ENCODE data around the gene ABCF1. TPM values are rescaled to one million over a fixed set of nuclear protein-coding genes. Genes with fewer than 3 reads are reported as not detected.

Gene ABCF1
- total RNA-seq, 1 experiment from 2014 or later: 63.9 TPM

GRCh38 chr6:30599625-30600324, 28.5 kb downstream of the ABCF1 start:
- TF ChIP-seq CTCF (IDR thresholded peaks at IDR 0.05; ENCODE audit: unreplicated experiment): no peak
- no TSS peak for BruUV-seq (replicated peaks)
- intact Hi-C loops (cut with micrococcal nuclease): no loop called here
- POLR2A ChIA-PET: interaction anchor here (0.7 to 7.3 kb wide), 8 partner anchors 9 to 114 kb away, joined by 3 to 107 read pairs (median 4); partner anchors contain the start of genes MRPS18B and PPP1R10
- CTCF ChIA-PET: interaction anchor here (0.6 to 2.4 kb wide), 4 partner anchors 10 to 172 kb away, joined by 3 to 8 read pairs (median 4); no protein-coding TSS in a partner anchor
- Mint-ChIP-seq H3K4me1 (ENCODE audit: insufficient read depth, unreplicated experiment) (no peaks in the 10 kb centered on the region), H3K36me3 (ENCODE audit: insufficient read depth, unreplicated experiment) (peaks cover 80% of the 10 kb centered on the region), H3K4me3 (ENCODE audit: unreplicated experiment) (no peak overlapping the region), H3K27me3 (ENCODE audit: insufficient read depth, unreplicated experiment) (no peaks in the 10 kb centered on the region), H3K9me3 (ENCODE audit: unreplicated experiment) (no peaks in the 10 kb centered on the region), H3K27ac (ENCODE audit: low read depth, unreplicated experiment) (no peak overlapping the region)
- peak; percentile 12 for DNase-seq (ENCODE audit: unreplicated experiment)

GRCh38 chr6:30600451-30600961, 29.3 kb downstream of the ABCF1 start:
- TF ChIP-seq CTCF (IDR thresholded peaks at IDR 0.05; ENCODE audit: unreplicated experiment): no peak
- POLR2A ChIA-PET: interaction anchor here (0.7 to 7.3 kb wide), 7 partner anchors 10 to 115 kb away, joined by 3 to 107 read pairs (median 11); partner anchors contain the start of genes MRPS18B and PPP1R10
- Mint-ChIP-seq H3K36me3 (ENCODE audit: insufficient read depth, unreplicated experiment) (peaks cover 85% of the 10 kb centered on the region), H3K27ac (ENCODE audit: low read depth, unreplicated experiment) (no peak overlapping the region), H3K9me3 (ENCODE audit: unreplicated experiment) (no peaks in the 10 kb centered on the region), H3K4me3 (ENCODE audit: unreplicated experiment) (no peak overlapping the region), H3K27me3 (ENCODE audit: insufficient read depth, unreplicated experiment) (no peaks in the 10 kb centered on the region), H3K4me1 (ENCODE audit: insufficient read depth, unreplicated experiment) (no peaks in the 10 kb centered on the region)
- CTCF ChIA-PET: interaction anchor here (0.6 to 2.4 kb wide), 3 partner anchors 12 to 172 kb away, joined by 3 to 8 read pairs (median 3); no protein-coding TSS in a partner anchor
- DNase-seq (ENCODE audit: unreplicated experiment): peak; percentile 20
- intact Hi-C loops (cut with micrococcal nuclease): no loop called here
- TSS peak; percentile 9 for BruUV-seq (replicated peaks)

GRCh38 chr6:30601436-30601814, 30.2 kb downstream of the ABCF1 start:
- Mint-ChIP-seq H3K27ac (ENCODE audit: low read depth, unreplicated experiment) (no peak overlapping the region), H3K27me3 (ENCODE audit: insufficient read depth, unreplicated experiment) (no peaks in the 10 kb centered on the region), H3K4me3 (ENCODE audit: unreplicated experiment) (no peak overlapping the region), H3K36me3 (ENCODE audit: insufficient read depth, unreplicated experiment) (peaks cover 94% of the 10 kb centered on the region), H3K9me3 (ENCODE audit: unreplicated experiment) (no peaks in the 10 kb centered on the region), H3K4me1 (ENCODE audit: insufficient read depth, unreplicated experiment) (no peaks in the 10 kb centered on the region)
- CTCF ChIA-PET: interaction anchor here (2.4 kb wide), 1 partner anchor 11 kb away, joined by 8 read pairs; no protein-coding TSS in a partner anchor
- POLR2A ChIA-PET: interaction anchor here (1.6 to 7.3 kb wide), 5 partner anchors 9 to 31 kb away, joined by 4 to 107 read pairs (median 11); no protein-coding TSS in a partner anchor
- intact Hi-C loops (cut with micrococcal nuclease): no loop called here
- BruUV-seq (replicated peaks): no TSS peak
- DNase-seq (ENCODE audit: unreplicated experiment): no peak
- TF ChIP-seq CTCF (IDR thresholded peaks at IDR 0.05; ENCODE audit: unreplicated experiment): no peak

All from MCF 10A (cell line).